GM18951 (cell line): ENCODE data around the gene HERPUD1.
A peak's percentile ranks its signal among the peaks of the same experiment; 100 is the strongest.
"Not testable (repeated sequence)": the region's sequence is repeated elsewhere in the genome, so short reads cannot be mapped to it uniquely, and the experiment has no call there.

Experiments used
- POLR2A ChIP-seq: IDR thresholded peaks from 4 replicates; pipeline ENCODE4 v1.6.1; 2011; ENCODE audit warnings: mild to moderate bottlenecking; ENCODE audit not compliant: insufficient read length, insufficient read depth; ENCODE audit errors: extremely low read depth
- in situ Hi-C: fragments of 300-500 bp; cut with MboI; formaldehyde crosslinking; loops from one replicate; pipeline ENCODE4 v1.12.0; 2022; ENCODE audit warnings: low sequenced_read_pairs, mixed read lengths, inconsistent platforms; ENCODE audit not compliant: unreplicated experiment

The HERPUD1 gene

GRCh38 chr16:56916571-56917403, 15.2 kb upstream of the HERPUD1 start:
- in situ Hi-C loops: no loop called here
- TF ChIP-seq POLR2A: no peak

DNA sequence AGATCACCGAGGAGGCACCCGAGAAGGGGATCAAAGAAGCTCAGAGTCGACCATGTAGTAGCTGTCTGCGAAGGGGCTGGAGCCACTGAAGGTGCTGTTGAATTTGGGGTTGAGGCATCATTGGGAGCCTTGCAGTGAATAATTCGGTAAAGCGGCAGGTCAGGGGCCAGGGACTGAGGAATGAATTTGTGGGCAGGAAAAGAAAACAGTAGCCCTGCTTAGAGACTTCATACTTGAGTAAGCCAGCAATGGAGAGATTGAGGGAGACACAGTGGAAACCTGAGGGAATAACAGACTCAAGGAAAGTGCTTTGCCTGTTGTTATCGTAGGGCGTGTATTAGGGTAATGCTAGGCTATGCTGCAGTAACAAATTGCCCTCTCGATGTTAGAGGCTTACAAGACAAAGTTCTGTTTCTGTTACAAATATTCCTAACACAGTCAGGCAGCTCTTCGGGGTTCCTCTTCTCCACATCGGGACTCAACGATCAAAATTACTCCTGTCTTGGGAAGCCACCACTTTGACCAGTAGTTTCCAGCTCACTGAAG, 13.4 kb upstream of the HERPUD1 start:
- in situ Hi-C loops: no loop called here
- TF ChIP-seq POLR2A: no peak

GRCh38 chr16:56919099-56919800, 12.7 kb upstream of the HERPUD1 start:
- in situ Hi-C loops: no loop called here
- TF ChIP-seq POLR2A: no peak

DNA sequence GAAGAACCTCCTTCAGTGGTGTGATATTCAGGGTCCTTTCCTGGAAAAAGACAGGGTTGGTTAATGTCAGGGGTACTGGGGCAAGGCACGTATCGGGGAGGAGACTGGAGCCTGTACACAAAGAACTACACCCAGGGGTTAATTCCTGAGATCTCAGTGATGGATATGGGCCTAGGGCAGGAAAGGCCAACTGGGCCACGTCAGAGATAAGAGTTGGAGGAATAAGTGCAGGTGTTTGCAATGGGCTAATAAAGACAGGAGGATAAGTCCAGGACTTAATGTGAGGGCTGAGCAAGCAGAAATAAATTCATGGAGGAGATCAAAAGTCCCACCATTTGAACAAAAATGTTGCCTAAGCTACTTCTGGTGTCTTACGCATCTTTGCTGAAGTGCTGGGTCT, 10.4 kb upstream of the HERPUD1 start:
- no peak for TF ChIP-seq POLR2A
- in situ Hi-C loops: no loop called here

GRCh38 chr16:56923481-56924091, 8.4 kb upstream of the HERPUD1 start:
- in situ Hi-C loops: no loop called here
- no peak for TF ChIP-seq POLR2A

- in situ Hi-C loops: no loop called here
- no peak for TF ChIP-seq POLR2A
Observed at GRCh38 chr16:56927471-56927870, 4.5 kb upstream of the HERPUD1 start.

GRCh38 chr16:56929639-56930038, 2.3 kb upstream of the HERPUD1 start:
- TF ChIP-seq POLR2A: no peak

GRCh38 chr16:56930486-56931270, 1.3 kb upstream of the HERPUD1 start:
- TF ChIP-seq POLR2A: no peak

More at GRCh38 chr16:56929639-56930038, 2.3 kb upstream of the HERPUD1 start:
- in situ Hi-C loops: no loop called here

DNA sequence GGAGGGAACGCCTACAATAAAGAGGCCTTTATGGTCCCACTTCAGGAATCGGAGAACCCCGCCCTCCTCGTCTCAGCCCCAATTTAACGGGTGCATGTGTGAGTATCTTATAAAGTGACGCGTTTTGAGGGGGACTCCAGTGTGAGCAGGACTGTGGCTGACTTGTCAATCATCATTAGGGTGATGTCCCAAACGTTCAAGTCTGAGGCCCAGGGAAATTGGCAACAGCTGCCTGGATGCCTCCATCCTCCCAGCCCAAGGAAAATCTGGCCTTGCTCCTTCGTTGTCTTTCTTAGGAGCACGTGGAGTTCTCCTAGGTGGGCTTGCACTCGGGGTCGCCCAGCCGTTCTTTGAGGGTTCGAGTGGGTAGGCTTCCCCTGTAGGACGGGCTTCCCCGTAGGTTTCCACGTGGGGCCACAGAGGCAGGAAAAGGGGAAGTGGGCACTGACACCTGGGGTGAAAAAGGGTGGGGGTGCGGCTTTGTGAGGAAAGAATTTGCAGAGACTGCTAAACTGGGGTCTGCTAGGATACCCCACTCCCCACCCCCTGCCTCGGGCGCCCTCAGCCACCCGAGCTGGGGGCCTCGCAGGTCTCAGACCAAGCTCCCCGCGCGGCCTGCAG, 561 bp upstream of the HERPUD1 start:
- in situ Hi-C loops: no loop called here
- TF ChIP-seq POLR2A: no peak

More at GRCh38 chr16:56930486-56931270, 1.3 kb upstream of the HERPUD1 start:
- in situ Hi-C loops: no loop called here

DNA sequence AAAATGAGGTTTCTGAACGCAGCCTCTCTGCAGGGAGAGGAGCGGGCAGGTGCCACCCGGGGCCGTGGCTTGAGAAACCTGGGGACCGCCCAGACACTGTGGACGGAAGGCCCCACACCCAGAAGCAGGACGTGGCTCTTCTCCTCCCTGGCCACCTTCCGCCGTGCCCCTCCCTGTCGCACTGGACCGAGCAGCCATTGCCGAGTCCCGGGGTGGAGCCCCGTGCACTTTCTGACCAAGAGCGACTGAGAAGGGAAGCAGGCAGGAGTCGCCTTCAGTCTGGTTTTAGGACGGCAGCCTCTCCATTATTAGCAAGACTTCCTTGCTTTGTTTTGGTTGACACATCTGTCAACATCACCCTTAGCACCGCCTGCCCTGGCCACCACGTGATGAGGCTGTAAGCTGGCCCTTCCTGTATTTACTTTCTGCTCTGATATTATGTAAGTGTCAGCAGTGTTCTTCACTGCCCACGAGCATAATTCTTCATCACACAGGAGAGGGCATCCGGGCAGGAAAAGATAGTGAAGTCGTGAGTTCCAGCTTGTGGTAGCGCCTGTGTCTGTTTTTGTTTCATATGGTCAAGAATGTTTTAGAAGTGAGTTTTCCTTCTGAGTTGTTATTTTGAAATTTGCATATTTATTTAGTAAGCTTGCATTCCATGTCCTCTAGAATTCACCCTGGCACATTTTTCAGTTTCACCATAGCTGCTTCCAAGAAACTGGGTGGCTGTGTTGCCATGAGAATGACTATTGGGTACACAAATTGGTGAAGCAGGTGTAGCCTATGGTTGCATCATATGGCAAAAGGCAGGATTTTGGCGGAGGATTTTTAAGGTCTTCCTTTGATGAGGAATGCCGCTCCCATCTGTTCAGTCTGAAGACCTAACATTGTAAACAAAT, 1.0 kb downstream of the HERPUD1 start:
- TF ChIP-seq POLR2A: no peak

GRCh38 chr16:56933828-56934598, 2.1 kb downstream of the HERPUD1 start:
- in situ Hi-C loops: no loop called here
- no peak for TF ChIP-seq POLR2A

More for the DNA sequence above, 1.0 kb downstream of the HERPUD1 start:
- in situ Hi-C loops: no loop called here

DNA sequence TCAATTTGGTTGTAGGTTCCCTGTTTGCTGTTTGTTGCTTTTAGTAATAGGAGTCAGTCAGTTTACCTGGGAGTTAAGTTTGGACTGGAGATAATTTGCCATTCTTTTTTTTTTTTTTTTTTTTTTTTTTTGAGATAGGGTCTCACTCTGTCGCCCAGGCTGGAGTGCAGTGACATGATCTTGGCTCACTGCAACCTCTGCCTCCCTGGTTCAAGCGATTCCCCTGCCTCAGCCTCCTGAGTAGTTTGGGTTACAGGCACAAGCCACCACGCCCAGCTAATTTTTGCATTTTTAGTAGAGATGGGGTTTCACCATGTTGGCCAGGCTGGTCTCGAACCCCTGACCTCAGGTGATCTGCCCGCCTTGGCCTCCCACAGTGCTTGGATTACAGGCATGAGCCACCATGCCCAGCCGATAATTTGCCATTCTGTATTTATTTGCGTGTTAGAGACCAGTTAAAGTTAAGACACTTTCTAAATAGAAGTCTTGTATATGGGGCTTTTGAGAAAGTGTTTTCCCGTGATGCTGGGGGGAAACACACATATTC, 2.7 kb downstream of the HERPUD1 start:
- in situ Hi-C loops: not testable (repeated sequence)
- peak; percentile 23 for TF ChIP-seq POLR2A
